ENCODE data around the gene SOX10.
"Not testable (repeated sequence)": the region's sequence is repeated elsewhere in the genome, so short reads cannot be mapped to it uniquely, and the experiment has no call there.

The SOX10 gene

GRCh38 chr22:37985751-37986281 is 1.5 kb upstream of the SOX10 start:
- DNase-seq, result no peak

DNA sequence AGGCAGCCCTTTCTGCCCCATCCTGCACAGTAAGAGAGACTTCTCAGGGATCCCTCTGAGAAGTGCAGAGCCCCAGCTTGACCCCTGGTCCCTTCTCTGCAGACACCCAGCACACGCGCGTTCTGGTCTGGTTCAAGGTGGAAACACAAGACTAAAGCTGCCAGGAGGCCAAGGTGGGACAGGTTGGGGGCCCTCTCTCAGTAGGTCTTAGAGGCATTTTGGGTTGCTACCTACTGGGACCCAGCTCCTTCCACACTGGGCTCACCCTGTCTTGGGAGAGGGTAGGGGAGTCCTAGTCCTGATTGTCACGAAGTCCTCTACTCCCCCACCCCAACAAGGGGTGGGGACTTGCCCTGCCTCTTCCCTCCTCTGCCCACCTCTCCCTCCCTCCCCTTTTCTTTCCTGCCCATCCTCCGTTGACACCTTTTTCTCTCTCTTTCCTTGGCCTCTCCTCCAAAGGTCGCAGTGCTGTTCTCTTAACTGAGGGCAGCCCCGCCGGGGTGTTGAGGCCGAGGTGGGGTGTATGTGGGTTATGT is 763 bp upstream of the SOX10 start:
- no peak for DNase-seq

GRCh38 chr22:37982938-37983859 is 1.2 kb downstream of the SOX10 start:
- no peak for DNase-seq

- DNase-seq, result no peak
Observed at GRCh38 chr22:37982151-37982785, 2.1 kb downstream of the SOX10 start.

- no peak for DNase-seq
Observed at GRCh38 chr22:37981282-37982011, 2.9 kb downstream of the SOX10 start.

DNA sequence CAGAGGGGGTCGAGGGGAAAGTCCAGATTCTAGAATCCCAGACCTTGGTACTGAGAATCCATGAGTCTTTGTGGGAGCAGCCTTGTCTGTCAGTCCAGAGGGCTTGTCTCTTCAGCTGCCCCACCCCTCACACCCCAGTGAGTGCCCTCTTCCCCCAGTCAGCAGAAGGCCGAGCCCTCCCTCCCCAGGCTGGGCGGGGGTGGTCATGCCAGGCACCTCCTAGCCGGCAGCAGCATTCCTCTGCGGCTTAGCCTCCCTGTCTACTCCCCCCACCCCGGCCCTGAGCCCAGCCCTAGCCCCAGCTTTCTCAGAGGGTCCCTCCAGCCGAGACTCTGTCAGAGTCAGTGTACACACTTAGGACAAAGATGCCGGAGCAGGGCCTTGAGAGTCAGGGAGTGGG is 4.6 kb downstream of the SOX10 start:
- DNase-seq, result no peak

DNA sequence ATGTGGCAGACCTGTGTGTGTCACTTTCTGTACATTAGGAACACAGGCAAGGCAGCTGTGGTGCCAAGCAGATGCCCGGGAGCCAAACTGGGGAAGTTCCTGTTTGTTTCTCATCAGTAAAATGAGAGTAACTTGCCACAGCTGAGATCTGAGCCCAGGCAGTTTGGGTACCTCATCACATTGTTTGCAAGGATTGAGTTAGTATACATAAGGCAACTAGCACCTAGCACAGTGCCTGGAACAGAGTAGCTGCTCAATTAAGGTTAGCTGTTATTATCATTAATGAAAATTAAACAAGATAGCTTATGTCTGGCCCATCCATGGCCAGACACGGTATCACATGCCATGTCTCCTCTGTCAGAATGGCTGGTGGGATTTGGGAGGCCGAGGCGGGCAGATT is 7.8 kb downstream of the SOX10 start:
- no peak for DNase-seq

- not testable (repeated sequence) for DNase-seq
Observed at GRCh38 chr22:37976022-37976421, 8.3 kb downstream of the SOX10 start.

DNA sequence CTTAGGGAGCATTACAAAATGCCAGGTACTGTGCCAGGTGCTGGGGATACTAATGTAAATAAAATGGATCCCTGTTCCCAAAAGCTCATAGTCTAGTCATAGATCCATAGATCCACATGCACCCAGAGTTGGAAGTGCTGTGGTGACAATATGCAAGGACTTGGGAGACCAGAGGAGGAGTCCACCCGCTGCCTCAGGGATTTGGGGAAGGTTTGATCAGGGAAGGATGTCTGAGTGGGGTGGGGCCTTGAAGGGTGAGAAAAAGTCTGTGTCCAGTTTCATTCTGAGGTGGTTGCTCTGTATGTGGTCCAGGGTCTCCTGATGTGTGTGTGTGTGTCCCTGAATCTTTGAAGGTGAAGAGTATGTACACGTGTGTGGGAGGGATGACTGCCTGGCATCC is 9.2 kb downstream of the SOX10 start:
- DNase-seq, result no peak

- DNase-seq, result no peak
Observed at GRCh38 chr22:37973271-37974170, 10.8 kb downstream of the SOX10 start.

DNA sequence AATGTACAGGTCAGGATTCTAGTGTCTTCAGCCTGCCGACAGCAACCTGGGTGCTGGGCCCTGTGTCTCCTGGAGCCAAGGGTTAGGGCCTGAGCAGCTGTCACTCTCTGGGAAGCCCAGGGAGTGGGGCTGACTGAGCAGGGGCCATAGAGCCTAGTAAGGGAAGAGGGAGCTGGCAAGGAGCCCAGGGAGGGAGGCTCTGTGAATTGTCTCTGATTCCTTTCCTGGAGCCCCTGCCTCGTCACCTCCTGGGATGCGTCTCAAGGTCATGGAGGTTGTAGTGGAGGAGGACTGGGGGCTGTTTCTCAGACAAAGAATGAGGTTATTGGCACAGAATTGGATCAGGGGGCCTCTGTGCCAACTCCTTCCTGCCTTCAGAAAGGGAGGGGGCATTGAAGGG is 11.8 kb downstream of the SOX10 start:
- no peak for DNase-seq

DNA sequence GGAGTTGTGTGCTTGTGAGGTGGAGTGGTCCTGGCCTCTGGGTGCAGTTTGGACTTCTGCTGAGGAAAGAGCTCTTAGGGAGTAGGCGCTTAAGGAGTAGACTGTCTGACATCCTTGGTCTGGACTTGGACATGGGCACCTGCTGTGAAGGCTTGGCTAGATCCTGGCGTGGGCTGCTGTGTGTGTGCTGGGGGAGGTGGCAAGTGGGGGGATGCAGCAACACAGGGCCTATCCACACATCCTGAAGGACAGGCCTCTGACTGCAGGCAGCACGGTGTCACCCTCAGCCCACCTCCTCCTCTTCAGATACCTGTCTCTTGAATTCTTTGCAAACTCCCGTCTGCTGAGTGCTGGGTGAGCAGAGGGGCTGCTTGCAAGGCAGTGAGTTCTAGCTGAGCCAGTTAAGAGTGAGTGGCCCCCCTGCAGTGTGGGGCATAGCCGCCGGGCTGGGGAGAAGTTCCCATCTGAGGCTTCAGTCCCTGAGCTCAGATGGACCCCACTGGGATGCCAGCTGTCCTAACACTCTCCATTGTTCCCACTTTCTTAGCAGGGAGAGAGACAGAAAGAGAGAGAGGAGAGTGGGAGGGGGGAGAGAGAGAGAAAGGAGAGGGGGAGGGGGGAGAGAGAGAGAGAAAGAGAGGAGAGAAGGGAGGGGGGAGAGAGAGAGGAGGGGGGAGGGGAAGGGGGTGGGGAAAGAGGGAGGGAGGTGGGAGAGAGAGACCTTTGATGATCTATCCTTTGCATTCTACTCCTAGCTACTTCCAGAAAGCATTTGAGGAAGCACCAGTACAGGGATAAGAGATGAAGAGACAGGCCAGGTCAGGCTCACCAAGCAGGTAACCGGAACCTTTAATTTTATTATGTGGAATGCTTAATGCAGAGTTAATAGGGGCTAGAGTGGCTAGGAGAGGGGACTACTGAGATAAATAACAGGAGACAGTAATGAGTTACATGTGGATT is 12.6 kb downstream of the SOX10 start:
- no peak for DNase-seq

- no peak for DNase-seq
Observed at GRCh38 chr22:37970864-37971263, 13.5 kb downstream of the SOX10 start.

DNA sequence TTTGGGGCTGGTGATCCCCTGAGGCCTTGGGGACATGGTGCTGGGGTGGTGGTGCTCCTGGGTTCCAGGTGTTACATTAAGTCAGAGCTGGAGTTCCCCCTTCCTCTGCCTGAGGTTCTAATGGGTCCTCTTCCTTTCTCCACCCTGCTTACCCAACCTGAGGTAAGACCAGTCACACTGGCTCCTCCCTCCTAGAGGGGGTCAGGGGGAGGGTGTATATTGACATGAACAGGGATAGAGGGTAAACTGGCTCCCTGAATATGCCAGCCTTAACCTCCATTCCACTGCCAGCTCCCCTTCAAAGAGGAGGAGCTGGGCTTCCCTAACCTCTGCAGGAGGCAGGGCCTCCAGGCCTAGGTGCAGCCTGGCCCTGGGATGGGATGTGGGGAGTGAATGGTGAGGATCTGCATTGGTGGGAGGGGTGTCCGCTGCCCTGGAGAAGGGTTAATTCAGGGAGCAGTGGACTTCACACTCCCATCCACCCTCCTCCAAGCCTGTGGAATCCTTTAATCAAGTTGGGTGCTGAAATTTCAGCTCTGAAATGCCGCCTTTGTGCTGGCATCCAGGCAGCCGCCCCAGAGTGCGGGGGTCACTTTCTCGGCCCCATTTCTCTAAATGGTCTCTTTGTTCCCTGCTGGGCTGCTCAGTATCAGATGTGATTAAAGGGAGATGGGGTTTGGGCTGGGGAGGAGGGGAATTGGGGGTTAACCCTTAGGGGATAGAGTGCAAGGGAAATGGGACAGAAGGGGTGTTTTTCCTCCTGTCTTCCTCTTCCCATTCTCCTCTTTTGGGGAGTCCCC is 15.7 kb downstream of the SOX10 start:
- no peak for DNase-seq

GRCh38 chr22:37967637-37968451 is 16.5 kb downstream of the SOX10 start:
- DNase-seq, result no peak

DNA sequence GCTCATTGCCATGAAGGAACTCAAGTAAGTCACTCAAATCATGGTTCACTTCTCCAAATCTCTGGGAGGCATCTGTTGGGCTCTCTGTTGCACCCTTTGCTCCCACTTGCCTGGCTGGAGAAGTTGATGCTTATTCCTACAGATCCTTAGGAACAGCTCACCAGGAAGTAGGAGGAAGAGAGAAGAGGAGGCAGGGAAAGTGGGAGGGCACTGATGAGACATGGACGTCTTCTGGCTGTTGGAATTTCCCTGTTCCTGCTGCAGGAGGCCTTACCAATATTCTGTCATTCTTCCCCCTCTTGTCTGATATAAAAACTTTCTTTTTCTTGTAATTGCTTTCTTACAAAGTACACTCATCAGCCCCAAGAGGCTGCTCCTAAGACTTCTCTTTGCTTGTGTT is 17.2 kb downstream of the SOX10 start:
- DNase-seq, result no peak

DNA sequence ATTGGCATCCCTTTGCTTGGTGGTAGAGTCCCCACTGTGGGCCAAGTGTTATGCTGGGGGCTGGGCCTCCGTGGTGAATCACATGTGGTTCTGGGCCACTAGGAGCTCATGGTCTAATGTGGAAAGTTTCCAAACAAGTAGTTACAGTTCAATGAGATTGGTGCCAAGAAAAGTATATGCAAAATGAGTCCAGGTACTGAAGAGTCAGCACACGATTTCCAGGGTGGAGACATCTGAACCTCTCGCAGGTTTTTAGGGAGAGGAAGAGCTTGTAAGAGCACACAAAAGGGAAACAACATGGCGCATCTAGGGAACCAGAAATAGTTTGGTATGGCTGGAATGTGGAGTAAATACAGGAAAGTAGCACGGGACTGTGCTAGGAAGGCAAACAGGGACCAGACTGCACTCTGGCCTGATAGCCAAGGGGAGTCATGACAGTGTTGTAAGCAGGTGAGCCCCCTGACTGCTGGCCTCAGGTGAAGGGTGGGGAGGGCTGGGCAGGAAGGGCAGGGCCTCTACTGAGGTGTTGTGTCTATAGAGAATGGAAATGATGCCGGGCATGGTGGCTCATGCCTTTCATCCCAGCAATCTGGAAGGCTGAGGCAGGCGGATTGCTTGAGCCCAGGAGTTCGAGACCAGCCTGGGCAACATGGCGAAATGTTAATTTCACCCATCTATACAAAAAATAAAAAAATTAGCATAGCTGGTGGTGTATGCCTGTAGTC is 18.3 kb downstream of the SOX10 start:
- no peak for DNase-seq

DNA sequence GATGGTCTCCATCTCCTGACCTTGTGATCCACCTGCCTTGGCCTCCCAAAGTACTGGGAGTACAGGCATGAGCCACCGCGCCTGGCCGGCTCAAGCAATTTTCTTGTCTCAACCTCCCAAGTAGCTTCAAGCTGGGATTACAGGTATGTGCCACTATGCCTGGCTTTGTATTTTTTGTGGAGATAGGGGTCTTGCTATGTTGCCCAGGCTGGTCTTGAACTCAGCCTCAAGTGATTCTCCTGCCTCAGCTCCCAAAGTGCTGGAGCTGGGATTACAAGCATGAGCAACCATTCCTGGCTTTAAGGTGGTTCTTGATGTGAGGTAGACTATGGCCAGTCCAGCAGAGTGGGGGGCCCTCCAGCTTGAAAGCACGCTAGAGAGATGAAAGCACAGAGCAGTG is 23.3 kb downstream of the SOX10 start:
- no peak for DNase-seq

Measured in stimulated activated CD4-positive, alpha-beta T cell treated with anti-CD3 and anti-CD28 coated beads, Interleukin-2, amount 100 ng/mL, for 48 hours (primary cell).